Peyer's patch (tissue), 4 donors: ENCODE data around the gene EID2.

ENCODE experiments used
- CTCF ChIP-seq, 6 experiments: fragments of 450-650 bp in 4 of 6; fragments of 200-600 bp in 2 of 6; sonication (generic) in 1 of 6; IDR thresholded peaks; one replicate each; pipeline ENCODE4 v1.5.1; 2017 to 2019; ENCODE audit warnings: antibody characterized with exemption in 6 of 6, mild to moderate bottlenecking in 3 of 6, moderate library complexity in 1 of 6
- POLR2A ChIP-seq, 2 donors: fragments of 450-650 bp; IDR thresholded peaks; one replicate each; pipeline ENCODE4 v1.5.1; 2017; ENCODE audit warnings: antibody characterized with exemption in 2 of 2, mild to moderate bottlenecking in 2 of 2, moderate library complexity in 2 of 2

DNA sequence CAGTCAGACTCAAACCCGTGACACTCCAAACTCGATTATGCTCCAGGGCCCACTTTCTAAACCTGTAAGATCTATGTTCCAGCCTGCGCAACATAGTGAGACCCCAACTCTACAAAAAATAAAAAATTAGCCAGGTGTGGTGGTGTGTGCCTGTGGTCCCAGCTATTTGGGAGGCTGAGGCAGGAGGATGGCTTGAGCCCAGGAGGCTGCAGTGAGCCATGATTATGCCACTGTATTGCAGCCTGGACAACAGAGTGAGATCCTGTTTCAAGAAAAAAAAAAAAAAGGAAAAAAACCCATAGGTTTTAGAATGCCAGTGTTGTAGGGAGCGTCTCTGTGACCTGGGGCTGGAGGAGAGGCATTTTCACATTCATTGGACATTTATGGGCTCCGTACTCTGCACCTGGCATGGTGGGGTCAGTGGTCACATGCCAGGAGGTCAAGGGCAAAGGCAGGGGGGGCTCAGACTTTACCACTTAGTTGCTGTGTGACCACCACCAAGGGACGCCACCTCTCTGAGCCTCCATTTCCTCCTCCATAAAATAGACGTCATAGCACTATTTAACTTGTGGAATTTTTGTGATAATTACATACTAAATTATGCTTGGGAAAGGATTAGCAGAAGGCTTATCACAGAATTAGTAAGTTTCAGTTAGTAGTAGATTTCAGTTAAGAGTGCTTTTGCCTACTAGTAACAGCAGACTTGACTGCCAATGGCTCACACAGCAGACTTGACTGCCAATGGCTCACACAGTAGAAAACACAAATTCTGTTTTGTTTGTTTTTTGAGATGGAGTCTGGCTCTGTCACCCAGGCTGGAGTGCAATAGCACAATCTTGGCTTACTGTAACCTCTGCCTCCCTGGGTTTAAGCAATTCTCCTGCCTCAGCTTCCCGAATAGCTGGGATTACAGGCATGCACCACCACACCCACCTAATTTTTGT, 19.1 kb downstream of the EID2 start:
- TF ChIP-seq CTCF (IDR thresholded peaks at IDR 0.05) (no peak), POLR2A (IDR thresholded peaks at IDR 0.05) (no peak)
